GM19025 (cell line): Measurements from ENCODE around the gene DDX10.

Source experiments
- ATAC-seq: cut with Tn5 transposase; IDR thresholded peaks from one replicate; pipeline ENCODE4 v1.9.1; 2021; ENCODE audit warnings: mild to moderate bottlenecking, low read depth, moderate library complexity; ENCODE audit not compliant: unreplicated experiment

The DDX10 gene

GRCh38 chr11:108863528-108863927, 198.7 kb downstream of the DDX10 start:
- ATAC-seq, result no peak

GRCh38 chr11:108865406-108865805, 200.5 kb downstream of the DDX10 start:
- ATAC-seq, result no peak

- no peak for ATAC-seq
Measured at GRCh38 chr11:108866781-108867180, 201.9 kb downstream of the DDX10 start.

GRCh38 chr11:108870373-108871020, 205.6 kb downstream of the DDX10 start:
- no peak for ATAC-seq

- ATAC-seq, result no peak
Measured at GRCh38 chr11:108871152-108871551, 206.3 kb downstream of the DDX10 start.

- ATAC-seq, result no peak
Measured at GRCh38 chr11:108871867-108872266, 207.0 kb downstream of the DDX10 start.

- no peak for ATAC-seq
Measured at GRCh38 chr11:108872781-108873291, 208.0 kb downstream of the DDX10 start.

GRCh38 chr11:108873310-108873709, 208.4 kb downstream of the DDX10 start:
- ATAC-seq, result no peak

- ATAC-seq, result no peak
Measured at GRCh38 chr11:108873941-108874340, 209.1 kb downstream of the DDX10 start.

- no peak for ATAC-seq
Measured at GRCh38 chr11:108875134-108875533, 210.3 kb downstream of the DDX10 start.

- no peak for ATAC-seq
Measured at GRCh38 chr11:108877178-108877577, 212.3 kb downstream of the DDX10 start.

- ATAC-seq, result no peak
Measured at GRCh38 chr11:108880510-108880909, 215.6 kb downstream of the DDX10 start.

- no peak for ATAC-seq
Measured at GRCh38 chr11:108881131-108881530, 216.3 kb downstream of the DDX10 start.

GRCh38 chr11:108882211-108882831, 217.5 kb downstream of the DDX10 start:
- no peak for ATAC-seq

GRCh38 chr11:108886005-108886659, 221.3 kb downstream of the DDX10 start:
- ATAC-seq, result no peak

GRCh38 chr11:108886660-108887009, 221.8 kb downstream of the DDX10 start:
- no peak for ATAC-seq

- ATAC-seq, result no peak
Measured at GRCh38 chr11:108887436-108888238, 222.8 kb downstream of the DDX10 start.

- no peak for ATAC-seq
Measured at GRCh38 chr11:108890482-108891105, 225.7 kb downstream of the DDX10 start.

GRCh38 chr11:108891143-108891542, 226.3 kb downstream of the DDX10 start:
- no peak for ATAC-seq

- ATAC-seq, result no peak
Measured at GRCh38 chr11:108891909-108892511, 227.1 kb downstream of the DDX10 start.
